Gastrocnemius medialis (tissue), 4 donors: ENCODE measurements around the gene PARS2. TPM values are rescaled to one million over a fixed set of nuclear protein-coding genes. Genes with fewer than 3 reads are reported as not detected.

Source experiments
- ATAC-seq, 2 donors: fragments of 150-250 bp; one replicate each; pipeline ENCODE4 v1.9.1; 2016
- DNase-seq, 2 donors: peaks; one replicate each; pipeline ENCODE4 v3.0.0-alpha.2; 2019
- H3K27ac ChIP-seq, 4 donors: fragments of 200-600 bp; sonication (generic); 1 replicate in 1 of 4; 2 replicates in 3 of 4; pipeline ENCODE4 v1.5.1; 2016 to 2018; ENCODE audit warnings: mild to moderate bottlenecking in 2 of 4, moderate library complexity in 1 of 4
- H3K27me3 ChIP-seq, 3 donors: fragments of 200-600 bp; sonication (generic) in 2 of 3; 1 replicate in 1 of 3; 2 replicates in 2 of 3; pipeline versions ENCODE4 v1.5.1 to v1.6.0; 2016 to 2019; ENCODE audit warnings: mild to moderate bottlenecking in 1 of 3, moderate library complexity in 1 of 3
- H3K36me3 ChIP-seq, 2 donors: fragments of 200-600 bp; sonication (generic) in 1 of 2; one replicate each; pipeline ENCODE4 v1.5.1; 2017 to 2018
- H3K4me1 ChIP-seq, 2 donors: fragments of 200-600 bp; sonication (generic) in 1 of 2; one replicate each; pipeline ENCODE4 v1.5.1; 2016 to 2017; ENCODE audit warnings: mild to moderate bottlenecking in 2 of 2
- H3K4me3 ChIP-seq, 4 donors: fragments of 200-600 bp; sonication (generic) in 3 of 4; 1 replicate in 1 of 4; 2 replicates in 3 of 4; pipeline ENCODE4 v1.5.1; 2016 to 2019; ENCODE audit warnings: mild to moderate bottlenecking in 2 of 4
- H3K9me3 ChIP-seq, 3 donors: fragments of 200-600 bp; sonication (generic) in 2 of 3; 1 replicate in 1 of 3; 2 replicates in 2 of 3; pipeline ENCODE4 v1.5.1; 2016 to 2019
- CTCF ChIP-seq, 5 experiments: fragments of 450-650 bp in 3 of 5; fragments of 200-600 bp in 2 of 5; sonication (generic) in 2 of 5; IDR thresholded peaks in 4 of 5; conservative IDR thresholded peaks in 1 of 5; 1 replicate in 4 of 5; 2 replicates in 1 of 5; pipeline ENCODE4 v1.5.1; 2016 to 2019; ENCODE audit warnings: antibody characterized with exemption in 5 of 5, mild to moderate bottlenecking in 3 of 5, moderate library complexity in 3 of 5
- POLR2A ChIP-seq, 2 donors: fragments of 450-650 bp; IDR thresholded peaks; one replicate each; pipeline ENCODE4 v1.6.1; 2017; ENCODE audit warnings: antibody characterized with exemption in 2 of 2, mild to moderate bottlenecking in 2 of 2, moderate library complexity in 2 of 2
- in situ Hi-C, 4 donors: fragments of 200-750 bp; cut with MboI; loops; one replicate each; pipeline versions ENCODE4 v1.15.0 to v1.8.0; 2017; ENCODE audit warnings: low sequenced_read_pairs in 4 of 4
- intact Hi-C: fragments of 100-400 bp; cut with DNase I; formaldehyde crosslinking; loops from one replicate; pipeline ENCODE4 v1.15.1; 2023; ENCODE audit warnings: low total_unique reads
- total RNA-seq, 4 donors: library from RNA; depleted of rRNA; stranded (reverse); fragments of >200 nt; gene quantifications; one replicate each; pipeline versions ENCODE4 v1.1.0 to v1.2.3, GENCODE V29; 2016

PARS2 gene
- total RNA-seq, 4 donors from 2014 or later = 4.7 to 8.4 (median 4.9) TPM

DNA sequence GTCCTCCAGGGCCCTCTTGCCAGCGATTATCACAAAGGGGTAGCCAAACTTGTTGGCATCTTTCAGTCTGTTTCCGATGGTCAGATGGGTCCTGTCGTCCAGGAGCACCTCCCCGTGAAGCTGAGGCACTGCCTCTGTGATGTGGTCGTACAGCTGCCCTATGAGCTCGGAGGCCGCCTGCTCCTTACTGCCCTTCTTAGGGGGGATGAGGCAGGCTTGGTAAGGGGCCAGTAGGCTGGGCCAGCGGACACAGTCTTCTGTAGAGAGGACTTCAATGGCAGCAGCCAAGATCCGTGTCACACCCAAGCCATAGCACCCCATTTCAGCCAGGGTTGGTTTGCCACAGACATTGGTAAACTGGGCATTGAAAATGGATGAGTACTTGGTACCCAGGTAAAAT, 6.5 kb downstream of the PARS2 start:
- Histone ChIP-seq H3K4me1 (peaks cover 0 to 6% of the 10 kb centered on the region in 2 donors), H3K27ac (no peak overlapping the region), H3K4me3 (no peak overlapping the region), H3K27me3 (no peaks in the 10 kb centered on the region), H3K36me3 (peaks cover 0 to 32% of the 10 kb centered on the region in 2 donors), H3K9me3 (no peaks in the 10 kb centered on the region)
- no peak for DNase-seq
- in situ Hi-C loops (loop anchor here in 1 of 4 donors (25.0 kb wide), 2 partner anchors 696 to 896 kb away; partner anchors contain the start of genes TCEANC2 and TMEM59), intact Hi-C loops (no loop called here)
- no peak for ATAC-seq
- TF ChIP-seq POLR2A (IDR thresholded peaks at IDR 0.05) (no peak), CTCF (IDR thresholded peaks at IDR 0.05 in 4 of 5, conservative IDR thresholded peaks at IDR 0.05 in 1 of 5) (no peak)

DNA sequence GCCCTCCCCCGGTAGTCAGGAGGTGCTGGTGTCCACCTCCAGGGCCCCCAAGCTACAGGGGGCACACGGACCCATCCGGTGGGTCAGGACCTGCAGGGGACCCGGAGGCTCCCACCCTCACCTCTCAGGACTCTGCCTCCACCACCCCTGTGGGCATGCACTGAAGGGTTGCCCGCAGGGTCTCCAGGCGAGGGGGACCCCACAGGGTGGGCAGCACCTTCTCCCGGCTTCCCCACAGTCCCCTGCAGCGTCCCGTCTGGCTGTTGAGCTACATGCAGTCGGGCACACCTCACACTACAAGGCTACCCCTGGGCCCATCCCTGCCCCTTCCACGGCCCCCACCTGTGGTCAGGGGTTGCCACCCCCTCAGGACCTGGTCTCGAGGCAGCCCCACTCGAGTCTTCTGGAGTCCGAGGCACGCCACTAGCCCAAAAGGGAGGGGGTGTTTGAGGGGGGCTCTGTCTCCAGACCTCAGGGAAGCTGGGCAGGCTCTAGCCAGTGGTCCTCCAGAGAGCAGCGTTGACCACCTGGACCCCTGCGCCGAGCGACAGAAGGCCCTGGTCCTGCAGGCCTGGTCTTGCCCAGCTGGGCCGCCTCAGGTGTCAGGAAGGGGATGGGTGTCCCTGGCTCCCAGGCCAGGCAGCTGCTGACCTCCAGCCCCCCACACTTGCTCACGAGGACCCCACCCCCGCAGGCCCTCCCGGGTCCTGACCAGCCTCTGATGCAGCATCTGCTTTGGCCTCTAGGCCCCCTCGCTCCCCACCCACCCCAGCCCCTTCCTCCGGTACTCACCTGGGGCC, 9.6 kb downstream of the PARS2 start:
- Histone ChIP-seq H3K36me3 (peaks cover 0 to 32% of the 10 kb centered on the region in 2 donors), H3K27me3 (no peaks in the 10 kb centered on the region), H3K9me3 (no peaks in the 10 kb centered on the region), H3K4me3 (no peak overlapping the region), H3K27ac (no peak overlapping the region), H3K4me1 (peaks cover 0 to 6% of the 10 kb centered on the region in 2 donors)
- DNase-seq (no peak), ATAC-seq (no peak)
- in situ Hi-C loops (loop anchor here in 1 of 4 donors (25.0 kb wide), 2 partner anchors 692 to 892 kb away; partner anchors contain the start of genes TCEANC2 and TMEM59), intact Hi-C loops (no loop called here)
- TF ChIP-seq CTCF (IDR thresholded peaks at IDR 0.05 in 4 of 5, conservative IDR thresholded peaks at IDR 0.05 in 1 of 5) = no peak

GRCh38 chr1:54754045-54754444, 10.3 kb downstream of the PARS2 start:
- Histone ChIP-seq H3K4me3 (no peak overlapping the region), H3K27ac (no peak overlapping the region), H3K27me3 (no peaks in the 10 kb centered on the region), H3K4me1 (peaks cover 0 to 6% of the 10 kb centered on the region in 2 donors), H3K9me3 (no peaks in the 10 kb centered on the region), H3K36me3 (peaks cover 0 to 32% of the 10 kb centered on the region in 2 donors)
- intact Hi-C loops = no loop called here
- no peak for DNase-seq
- in situ Hi-C loops = loop anchor here in 1 of 4 donors (25.0 kb wide), 2 partner anchors 692 to 892 kb away; partner anchors contain the start of genes TCEANC2 and TMEM59
- no peak for ATAC-seq
- TF ChIP-seq POLR2A (IDR thresholded peaks at IDR 0.05) = no peak
- no peak for TF ChIP-seq CTCF (IDR thresholded peaks at IDR 0.05 in 4 of 5, conservative IDR thresholded peaks at IDR 0.05 in 1 of 5)

DNA sequence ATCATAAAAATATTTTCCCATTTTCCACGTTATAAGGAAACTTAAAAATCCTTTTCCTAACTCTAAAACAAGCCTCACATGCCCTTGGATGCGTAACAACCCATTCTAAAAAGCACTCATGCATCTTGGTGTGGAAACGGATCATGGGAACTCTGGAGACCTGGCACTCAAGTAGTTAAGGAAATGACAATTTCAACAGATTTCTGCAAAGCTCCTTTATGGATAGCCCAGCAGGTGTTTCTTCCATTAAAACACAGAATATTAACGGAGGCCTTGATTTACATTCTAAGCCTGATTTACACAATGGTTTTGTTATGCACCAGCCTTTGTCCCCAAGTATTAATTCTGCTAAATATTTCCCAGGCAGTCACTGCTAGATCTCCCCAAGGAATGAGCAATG, 12.9 kb downstream of the PARS2 start:
- Histone ChIP-seq H3K36me3 (peaks cover 0 to 9% of the 10 kb centered on the region in 2 donors), H3K9me3 (no peaks in the 10 kb centered on the region), H3K27ac (no peak overlapping the region), H3K4me3 (no peak overlapping the region), H3K4me1 (peaks cover 0 to 6% of the 10 kb centered on the region in 2 donors), H3K27me3 (no peaks in the 10 kb centered on the region)
- no peak for DNase-seq
- TF ChIP-seq POLR2A (IDR thresholded peaks at IDR 0.05) (no peak), CTCF (IDR thresholded peaks at IDR 0.05 in 4 of 5, conservative IDR thresholded peaks at IDR 0.05 in 1 of 5) (no peak)
- intact Hi-C loops (no loop called here), in situ Hi-C loops (loop anchor here in 1 of 4 donors (25.0 kb wide), 2 partner anchors 689 to 889 kb away; partner anchors contain the start of genes TCEANC2 and TMEM59)
- no peak for ATAC-seq
